ENCODE measurements around the gene NTRK3. TPM values are rescaled to one million over a fixed set of nuclear protein-coding genes. Genes with fewer than 3 reads are reported as not detected.

Gene NTRK3
- polyA plus RNA-seq, 1 donor (not counting 4 experiments of a cell fraction or from before 2014, with no cell fraction given): not detected

- dilution Hi-C loops (cut with MboI; ENCODE audit: extremely low pct_ligation_motif_present, low sequenced_read_pairs): no loop called here
- H3K4me1 ChIP-seq (ENCODE audit: control insufficient read depth, extremely low read depth, insufficient read depth, low read length): no peaks in the 10 kb centered on the region
Observed at GRCh38 chr15:88230823-88231222, 25.7 kb downstream of the NTRK3 start.

GRCh38 chr15:88225461-88225860 lies 31.1 kb downstream of the NTRK3 start:
- Histone ChIP-seq H4K20me1 (ENCODE audit: control insufficient read depth, extremely low read depth, insufficient read depth, low read length) (no peaks in the 10 kb centered on the region), H2AFZ (ENCODE audit: control insufficient read depth, low read length) (no peak overlapping the region), H3K9me1 (ENCODE audit: control insufficient read depth, extremely low read depth, insufficient read depth, low read length) (no peaks in the 10 kb centered on the region), H3K4me2 (ENCODE audit: control insufficient read depth, extremely low read depth, insufficient read depth, low read depth, low read length) (no peak overlapping the region), H3K9me3 (ENCODE audit: control insufficient read depth, low read depth, low read length) (peaks cover 4% of the 10 kb centered on the region), H3K9ac (ENCODE audit: control insufficient read depth, extremely low read depth, insufficient read depth, low read length) (no peak overlapping the region), H3K4me1 (ENCODE audit: control insufficient read depth, extremely low read depth, insufficient read depth, low read length) (no peaks in the 10 kb centered on the region), H3K36me3 (ENCODE audit: control insufficient read depth in 2 of 2, extremely low read depth in 1 of 2, insufficient read depth in 2 of 2, low read length in 2 of 2) (no peaks in the 10 kb centered on the region), H3K79me2 (ENCODE audit: control insufficient read depth, insufficient read depth, low read length) (no peaks in the 10 kb centered on the region), H3K27ac (ENCODE audit: control insufficient read depth, insufficient read depth, low read length) (no peak overlapping the region), H3K27me3 (ENCODE audit: control insufficient read depth, extremely low read depth, insufficient read depth, low read length) (no peaks in the 10 kb centered on the region), H3K4me3 (ENCODE audit: control insufficient read depth in 2 of 3, extremely low read depth in 1 of 3, insufficient read depth in 2 of 3, low read depth in 1 of 3, low read length in 3 of 3) (no peak overlapping the region)
- dilution Hi-C loops (cut with MboI; ENCODE audit: extremely low pct_ligation_motif_present, low sequenced_read_pairs): no loop called here
- FAIRE-seq: no peak
- no peak for DNase-seq (ENCODE audit: low read depth, low spot score)
- TF ChIP-seq EZH2 (IDR thresholded peaks at IDR 0.05; ENCODE audit: low read length): no peak
- TF ChIP-seq, protein P1, sequence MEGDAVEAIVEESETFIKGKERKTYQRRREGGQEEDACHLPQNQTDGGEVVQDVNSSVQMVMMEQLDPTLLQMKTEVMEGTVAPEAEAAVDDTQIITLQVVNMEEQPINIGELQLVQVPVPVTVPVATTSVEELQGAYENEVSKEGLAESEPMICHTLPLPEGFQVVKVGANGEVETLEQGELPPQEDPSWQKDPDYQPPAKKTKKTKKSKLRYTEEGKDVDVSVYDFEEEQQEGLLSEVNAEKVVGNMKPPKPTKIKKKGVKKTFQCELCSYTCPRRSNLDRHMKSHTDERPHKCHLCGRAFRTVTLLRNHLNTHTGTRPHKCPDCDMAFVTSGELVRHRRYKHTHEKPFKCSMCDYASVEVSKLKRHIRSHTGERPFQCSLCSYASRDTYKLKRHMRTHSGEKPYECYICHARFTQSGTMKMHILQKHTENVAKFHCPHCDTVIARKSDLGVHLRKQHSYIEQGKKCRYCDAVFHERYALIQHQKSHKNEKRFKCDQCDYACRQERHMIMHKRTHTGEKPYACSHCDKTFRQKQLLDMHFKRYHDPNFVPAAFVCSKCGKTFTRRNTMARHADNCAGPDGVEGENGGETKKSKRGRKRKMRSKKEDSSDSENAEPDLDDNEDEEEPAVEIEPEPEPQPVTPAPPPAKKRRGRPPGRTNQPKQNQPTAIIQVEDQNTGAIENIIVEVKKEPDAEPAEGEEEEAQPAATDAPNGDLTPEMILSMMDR (optimal IDR thresholded peaks at IDR 0.05 in 1 of 3, IDR thresholded peaks at IDR 0.05 in 1 of 3, conservative IDR thresholded peaks at IDR 0.05 in 1 of 3; ENCODE audit: extremely low read depth in 1 of 3, insufficient read depth in 2 of 3, low read length in 3 of 3): no peak

More at GRCh38 chr15:88230823-88231222, 25.7 kb downstream of the NTRK3 start:
- Histone ChIP-seq H4K20me1 (ENCODE audit: control insufficient read depth, extremely low read depth, insufficient read depth, low read length) (no peaks in the 10 kb centered on the region), H2AFZ (ENCODE audit: control insufficient read depth, low read length) (no peak overlapping the region), H3K4me2 (ENCODE audit: control insufficient read depth, extremely low read depth, insufficient read depth, low read depth, low read length) (no peak overlapping the region), H3K36me3 (ENCODE audit: control insufficient read depth in 2 of 2, extremely low read depth in 1 of 2, insufficient read depth in 2 of 2, low read length in 2 of 2) (no peaks in the 10 kb centered on the region), H3K79me2 (ENCODE audit: control insufficient read depth, insufficient read depth, low read length) (no peaks in the 10 kb centered on the region), H3K9me1 (ENCODE audit: control insufficient read depth, extremely low read depth, insufficient read depth, low read length) (no peaks in the 10 kb centered on the region), H3K4me3 (ENCODE audit: control insufficient read depth in 2 of 3, extremely low read depth in 1 of 3, insufficient read depth in 2 of 3, low read depth in 1 of 3, low read length in 3 of 3) (no peak overlapping the region), H3K27ac (ENCODE audit: control insufficient read depth, insufficient read depth, low read length) (no peak overlapping the region), H3K9ac (ENCODE audit: control insufficient read depth, extremely low read depth, insufficient read depth, low read length) (no peak overlapping the region), H3K9me3 (ENCODE audit: control insufficient read depth, low read depth, low read length) (no peaks in the 10 kb centered on the region), H3K27me3 (ENCODE audit: control insufficient read depth, extremely low read depth, insufficient read depth, low read length) (no peaks in the 10 kb centered on the region)
- DNase-seq (ENCODE audit: low read depth, low spot score) (no peak), FAIRE-seq (no peak)
- TF ChIP-seq EZH2 (IDR thresholded peaks at IDR 0.05; ENCODE audit: low read length): no peak
- TF ChIP-seq, protein P1 (optimal IDR thresholded peaks at IDR 0.05 in 1 of 3, IDR thresholded peaks at IDR 0.05 in 1 of 3, conservative IDR thresholded peaks at IDR 0.05 in 1 of 3; ENCODE audit: extremely low read depth in 1 of 3, insufficient read depth in 2 of 3, low read length in 3 of 3): no peak
